IMR-90 (cell line): ENCODE data around the gene GLS2. TPM values are rescaled to one million over a fixed set of nuclear protein-coding genes. Genes with fewer than 3 reads are reported as not detected.
A peak's percentile ranks its signal among the peaks of the same experiment; 100 is the strongest.
"Not testable (repeated sequence)": the region's sequence is repeated elsewhere in the genome, so short reads cannot be mapped to it uniquely, and the experiment has no call there.

ENCODE experiments used
- ATAC-seq: fragments of 200-7000 bp; cut with Tn5 transposase; 2 replicates; pipeline ENCODE4 v1.9.1; 2020; ENCODE audit warnings: low read depth, mild to moderate bottlenecking, moderate library complexity
- BruUV-seq: library from RNA; stranded (reverse); fragments of 400-500 nt; replicated peaks from 2 replicates; lab custom pipeline; 2021; lab: Mats Ljungman, UMichigan
- CTCF ChIA-PET: fragments of 300-600 bp; formaldehyde crosslinking; extraction: SDS; loops from one replicate; lab custom pipeline; 2021; ENCODE audit warnings: antibody characterized with exemption; lab: Yijun Ruan, JAX
- POLR2A ChIA-PET: fragments of 300-600 bp; sonication (Branson Sonifier 250); formaldehyde crosslinking; loops from one replicate; lab custom pipeline; 2022; ENCODE audit warnings: antibody characterized with exemption; ENCODE audit not compliant: unreplicated experiment; lab: Charles Lee
- DNase-seq: peaks from one replicate; pipeline ENCODE4 v3.0.0; 2013
- H2AFZ ChIP-seq: replicated peaks from 2 replicates; pipeline ENCODE3; 2013; ENCODE audit warnings: low read length, mild to moderate bottlenecking; ENCODE audit not compliant: poor library complexity
- H2AK5ac ChIP-seq: 2 replicates; pipeline ENCODE4 v1.6.1; 2013; ENCODE audit warnings: low read depth, low read length, inconsistent platforms
- H2AK9ac ChIP-seq: replicated peaks from 2 replicates; pipeline ENCODE3; 2013; ENCODE audit warnings: mild to moderate bottlenecking, low read depth, low read length, moderate library complexity; ENCODE audit not compliant: poor library complexity
- H2BK120ac ChIP-seq: 2 replicates; pipeline ENCODE4 v1.6.1; 2013; ENCODE audit warnings: low read depth, low read length, inconsistent platforms
- H2BK15ac ChIP-seq: 3 replicates; pipeline ENCODE4 v1.6.1; 2013; ENCODE audit warnings: low read depth, low read length, inconsistent platforms
- H2BK20ac ChIP-seq: 2 replicates; pipeline ENCODE4 v1.6.1; 2013; ENCODE audit warnings: low read depth, mild to moderate bottlenecking, inconsistent platforms, low read length, moderate library complexity
- H2BK5ac ChIP-seq: 2 replicates; pipeline ENCODE4 v1.6.1; 2013; ENCODE audit warnings: mild to moderate bottlenecking, low read depth, low read length, inconsistent platforms; ENCODE audit not compliant: poor library complexity, severe bottlenecking
- H3K14ac ChIP-seq: replicated peaks from 2 replicates; pipeline ENCODE4 v1.6.1; 2013; ENCODE audit warnings: low read depth, low read length, inconsistent platforms
- H3K18ac ChIP-seq: 2 replicates; pipeline ENCODE4 v1.6.1; 2013; ENCODE audit warnings: low read depth, low read length, control low read depth
- H3K23ac ChIP-seq: 2 replicates; pipeline ENCODE4 v1.6.1; 2013; ENCODE audit warnings: low read depth, low read length, inconsistent platforms
- H3K27ac ChIP-seq: 2 replicates; pipeline ENCODE4 v1.5.1; 2013; ENCODE audit warnings: mild to moderate bottlenecking, control low read depth, low read length; ENCODE audit not compliant: insufficient read depth
- H3K27me3 ChIP-seq: 2 replicates; pipeline ENCODE4 v1.6.1; 2013; ENCODE audit warnings: low read length; ENCODE audit not compliant: control insufficient read depth, insufficient read depth
- H3K36me3 ChIP-seq: 2 replicates; pipeline ENCODE4 v1.6.1; 2013; ENCODE audit warnings: low read length, mixed read lengths; ENCODE audit not compliant: control insufficient read depth, insufficient read depth
- H3K4ac ChIP-seq: 2 replicates; pipeline ENCODE4 v1.6.1; 2013; ENCODE audit warnings: low read depth, low read length, inconsistent platforms
- H3K4me1 ChIP-seq: 2 replicates; pipeline ENCODE4 v1.6.1; 2013; ENCODE audit warnings: low read length, mixed read lengths; ENCODE audit not compliant: control insufficient read depth, insufficient read depth
- H3K4me2 ChIP-seq: 2 replicates; pipeline ENCODE4 v1.6.1; 2013; ENCODE audit warnings: low read depth, mild to moderate bottlenecking, control low read depth, low read length, moderate library complexity
- H3K4me3 ChIP-seq: 2 replicates; pipeline ENCODE4 v1.5.1; 2013; ENCODE audit warnings: low read depth, mild to moderate bottlenecking, control low read depth, low read length, moderate library complexity; ENCODE audit not compliant: insufficient read depth
- H3K56ac ChIP-seq: 2 replicates; pipeline ENCODE4 v1.6.1; 2013; ENCODE audit warnings: low read length, inconsistent platforms; ENCODE audit not compliant: insufficient read depth; ENCODE audit errors: extremely low read depth
- H3K79me1 ChIP-seq, 2 experiments: 2 replicates each; pipeline ENCODE4 v1.6.1; 2013; ENCODE audit warnings: low read length in 2 of 2, inconsistent platforms in 1 of 2, low read depth in 1 of 2
- H3K9ac ChIP-seq: 2 replicates; pipeline ENCODE4 v1.6.1; 2013; ENCODE audit warnings: low read depth, low read length, control low read depth
- H3K9me1 ChIP-seq: 2 replicates; pipeline ENCODE4 v1.6.1; 2013; ENCODE audit warnings: low read length, inconsistent platforms; ENCODE audit not compliant: insufficient read depth
- H3K9me3 ChIP-seq: 2 replicates; pipeline ENCODE4 v1.6.1; 2013; ENCODE audit warnings: low read length; ENCODE audit not compliant: control insufficient read depth, insufficient read depth
- H4K20me1 ChIP-seq: 2 replicates; pipeline ENCODE4 v1.6.1; 2013; ENCODE audit warnings: low read length, inconsistent platforms; ENCODE audit not compliant: insufficient read depth
- H4K5ac ChIP-seq: 2 replicates; pipeline ENCODE4 v1.6.1; 2013; ENCODE audit warnings: mild to moderate bottlenecking, low read depth, low read length, control low read depth
- H4K8ac ChIP-seq, 2 experiments: 2 replicates each; pipeline ENCODE4 v1.6.1; 2013; ENCODE audit warnings: low read depth in 2 of 2, low read length in 2 of 2, control low read depth in 1 of 2, inconsistent platforms in 1 of 2
- H4K91ac ChIP-seq: 2 replicates; pipeline ENCODE4 v1.6.1; 2013; ENCODE audit warnings: low read depth, low read length, inconsistent platforms; ENCODE audit not compliant: insufficient read depth
- FOS ChIP-seq: fragments of 150-350 bp; IDR thresholded peaks from 2 replicates; pipeline ENCODE4 v1.6.1; 2016; ENCODE audit warnings: low read depth, low read length
- MAZ ChIP-seq: IDR thresholded peaks from 2 replicates; pipeline ENCODE4 v1.6.1; 2012; ENCODE audit warnings: low read depth, mild to moderate bottlenecking, low read length, improper control_type of control experiment, moderate library complexity, borderline replicate concordance
- WGBS, 2 experiments: methylation state at CpG; one replicate each; pipeline versions ENCODE4 v1.1.5 to v1.1.7; 2013; ENCODE audit warnings: missing lambda C conversion rate in 2 of 2; ENCODE audit not compliant: insufficient read length in 1 of 2; ENCODE audit errors: extremely low coverage in 2 of 2; 5-methylcytosine and 5-hydroxymethylcytosine counted together
- dilution Hi-C: fragments of 300-500 bp; cut with HindIII; formaldehyde crosslinking; loops from one replicate; pipeline ENCODE4 v1.14.3; 2018; ENCODE audit warnings: low sequenced_read_pairs; ENCODE audit not compliant: unreplicated experiment
- in situ Hi-C: fragments of 300-500 bp; cut with MboI; formaldehyde crosslinking; loops from 3 replicates; pipeline ENCODE4 v1.14.3; 2019; ENCODE audit warnings: low sequenced_read_pairs, inconsistent platforms, mixed read lengths
- intact Hi-C: fragments of 100-400 bp; cut with micrococcal nuclease; formaldehyde crosslinking; loops from 2 replicates; pipeline ENCODE4 v1.10.0; 2022
- polyA plus RNA-seq, 3 experiments: library from polyadenylated mRNA; depleted of rRNA; stranded (reverse); fragments of >200 nt; gene quantifications; 2 replicates each; pipeline ENCODE4 v1.2.3, GENCODE V29; 2012; ENCODE audit warnings: low replicate concordance in 1 of 3
- total RNA-seq: library from RNA; depleted of rRNA; stranded (reverse); fragments of >200 nt; gene quantifications from 2 replicates; pipeline ENCODE4 v1.2.3, GENCODE V29; 2012

Gene GLS2
- total and polyA plus RNA-seq, 2 of the 4 experiments (the other 2 are of a cell fraction): 0.21 to 0.36 TPM

DNA sequence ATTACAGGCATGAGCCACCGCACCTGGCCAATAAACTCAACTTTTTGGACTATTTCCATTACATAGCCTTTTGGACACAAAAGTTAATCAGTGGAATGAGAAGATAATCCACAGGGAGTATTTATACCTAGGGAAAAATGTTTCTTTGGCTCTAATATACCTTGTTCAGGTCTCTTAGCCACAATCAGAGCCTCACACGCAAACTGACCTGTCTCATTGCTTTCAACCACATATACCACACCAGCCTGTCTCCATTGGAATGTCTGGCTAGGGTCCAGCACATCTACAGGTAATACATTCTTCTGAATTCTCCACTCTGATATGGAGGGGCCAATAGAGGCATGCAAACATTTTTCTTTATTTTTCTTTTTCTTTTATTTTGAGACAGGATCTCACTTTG, 29.9 kb upstream of the GLS2 start:
- H3K4me2 ChIP-seq: no peak overlapping the region
- BruUV-seq: no TSS peak
- ATAC-seq (no peak), DNase-seq (no peak)
- peak overlapping the region; percentile 72 for H3K27ac ChIP-seq
- peak overlapping the region; percentile 89 for H4K5ac ChIP-seq
- peak overlapping the region; percentile 99 for H2BK15ac ChIP-seq
- no peaks in the 10 kb centered on the region for H3K27me3 ChIP-seq
- peak overlapping the region; percentile 87 for H3K4ac ChIP-seq
- peak overlapping the region; percentile 90 for H2BK120ac ChIP-seq
- H3K36me3 ChIP-seq: no peaks in the 10 kb centered on the region
- H3K14ac ChIP-seq: peak overlapping the region; percentile 85
- H2AK5ac ChIP-seq: peak overlapping the region; percentile 98
- H3K23ac ChIP-seq: peak overlapping the region; percentile 76; the same call in 1 of the 2 replicates
- intact Hi-C loops: no loop called here
- peak overlapping the region; percentile 70 for H2BK5ac ChIP-seq
- H2AFZ ChIP-seq: no peak overlapping the region
- 0 out of 2 replicates have a peak overlapping the region, but pooled peaks have one; percentile 66 for H3K56ac ChIP-seq
- H3K9ac ChIP-seq: no peak overlapping the region
- no peaks in the 10 kb centered on the region for H3K9me3 ChIP-seq
- H3K4me1 ChIP-seq: peaks cover 6% of the 10 kb centered on the region
- TF ChIP-seq MAZ (no peak), FOS (no peak)
- in situ Hi-C loops: loop anchor here (25.0 kb wide), 1 partner anchor 469 kb away; a partner anchor contains a TSS
- no CpG with 5 or more reads among the region's 2 CpGs for WGBS, 2 experiments
- no peak overlapping the region for H2AK9ac ChIP-seq
- no peak overlapping the region for H3K4me3 ChIP-seq
- peaks cover 6% of the 10 kb centered on the region for H3K9me1 ChIP-seq
- peak overlapping the region; percentile 63 to 86; a peak in 3 of 4 replicates for H4K8ac ChIP-seq
- H2BK20ac ChIP-seq: peak overlapping the region; percentile 94
- ChIA-PET CTCF (interaction anchor here (2.0 kb wide), 1 partner anchor 119 kb away, joined by 7 read pairs; no protein-coding TSS in a partner anchor), POLR2A (no interaction called here)
- H3K79me1 ChIP-seq: peaks cover 0 to 21% of the 10 kb centered on the region in 2 experiments; a peak in 2 of 4 replicates
- dilution Hi-C loops: no loop called here
- no peaks in the 10 kb centered on the region for H4K20me1 ChIP-seq
- H4K91ac ChIP-seq: peak overlapping the region; percentile 93
- H3K18ac ChIP-seq: peak overlapping the region; percentile 74; the same call in 1 of the 2 replicates

DNA sequence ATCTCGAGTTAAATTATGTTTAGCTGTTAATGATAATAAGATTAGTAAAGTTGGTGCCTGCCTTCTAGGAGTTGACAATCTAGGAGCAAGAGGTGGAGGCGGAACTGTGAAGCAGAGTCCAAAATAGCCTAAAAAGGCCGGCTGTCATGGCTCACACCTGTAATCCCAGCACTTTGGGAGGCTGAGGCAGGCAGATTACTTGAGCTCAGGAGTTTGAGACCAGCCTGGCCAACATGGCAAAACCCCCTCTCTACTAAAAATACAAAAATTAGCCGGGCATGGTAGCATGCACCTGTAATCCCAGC, 26.0 kb upstream of the GLS2 start:
- in situ Hi-C loops: loop anchor here (25.0 kb wide), 1 partner anchor 473 kb away; a partner anchor contains a TSS
- H3K14ac ChIP-seq, H3K18ac ChIP-seq, H3K9ac ChIP-seq, BruUV-seq, H2AFZ ChIP-seq, H3K4me2 ChIP-seq, POLR2A ChIA-PET, H2BK20ac ChIP-seq, H3K27me3 ChIP-seq, H3K4me1 ChIP-seq, H2BK120ac ChIP-seq, H2AK5ac ChIP-seq, H3K36me3 ChIP-seq, H4K8ac ChIP-seq, H3K23ac ChIP-seq, H3K27ac ChIP-seq, H3K56ac ChIP-seq, ATAC-seq, H4K91ac ChIP-seq, H3K4me3 ChIP-seq, H2BK5ac ChIP-seq, intact Hi-C loops, DNase-seq, H2BK15ac ChIP-seq, H4K20me1 ChIP-seq, H2AK9ac ChIP-seq, dilution Hi-C loops, H3K9me1 ChIP-seq, H3K9me3 ChIP-seq, H4K5ac ChIP-seq: not testable (repeated sequence)
- CTCF ChIA-PET: interaction anchor here (0.7 to 2.3 kb wide), 7 partner anchors 9 to 122 kb away, joined by 3 to 27 read pairs (median 4); no protein-coding TSS in a partner anchor
- peaks cover 0 to 11% of the 10 kb centered on the region in 2 experiments; a peak in 2 of 4 replicates for H3K79me1 ChIP-seq
- WGBS, 2 experiments: 0% methylated on average over 1 of the region's 4 CpGs; no CpG with 5 or more reads in 1 of the 2 experiments
- H3K4ac ChIP-seq: peak overlapping the region; percentile 37; the same call in 1 of the 2 replicates
